Measurements from ENCODE around the gene COX11. TPM values are rescaled to one million over a fixed set of nuclear protein-coding genes. Genes with fewer than 3 reads are reported as not detected.

The COX11 gene
- polyA plus RNA-seq, 1 donor, result 115 TPM

DNA sequence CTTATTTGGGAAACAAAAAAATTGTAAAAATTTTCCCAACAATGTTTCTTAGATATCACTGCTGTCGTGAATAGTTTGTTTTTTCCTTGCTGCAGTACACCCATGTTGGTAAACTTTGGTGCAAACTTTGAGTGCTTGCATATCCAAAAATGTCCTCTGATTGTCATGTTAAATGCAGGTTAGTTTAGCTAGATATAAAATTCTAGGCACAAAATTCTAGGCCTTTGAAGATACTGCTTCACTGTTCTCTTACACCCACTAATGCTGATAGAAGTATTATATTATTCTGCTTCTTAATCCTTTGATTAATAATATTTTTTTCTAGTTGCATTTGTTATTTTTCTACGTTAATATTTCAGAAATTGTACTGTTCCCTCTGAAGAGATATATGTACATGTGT, 51.7 kb downstream of the COX11 start:
- 100% methylated on average over 1 of the region's 2 CpGs for WGBS (ENCODE audit: insufficient coverage, low lambda C conversion rate)
- Histone ChIP-seq H3K4me3 (ENCODE audit: low read length) (no peak overlapping the region), H3K27ac (ENCODE audit: low read length) (no peak overlapping the region), H3K27me3 (ENCODE audit: control insufficient read depth, insufficient read depth, low read length) (no peaks in the 10 kb centered on the region), H3K36me3 (ENCODE audit: control insufficient read depth, insufficient read depth, low read length) (peaks cover 52% of the 10 kb centered on the region), H3K4me1 (ENCODE audit: control insufficient read depth, insufficient read depth, low read length) (no peaks in the 10 kb centered on the region), H3K9me3 (ENCODE audit: control insufficient read depth, low read depth, low read length) (peaks cover 5% of the 10 kb centered on the region)
- no peak for DNase-seq

Other genes starting within 250 kb of the COX11 start
- 107 TPM for gene TOM1L1, start 67.8 kb downstream of the COX11 start, polyA plus RNA-seq
- 8.2 TPM for gene STXBP4, start 111 bp upstream of the COX11 start, polyA plus RNA-seq